GM19351 (cell line): ENCODE data around the gene LRRFIP2.

ENCODE experiments used
- ATAC-seq: cut with Tn5 transposase; IDR thresholded peaks from one replicate; pipeline ENCODE4 v1.9.1; 2021; ENCODE audit warnings: mild to moderate bottlenecking, moderate library complexity; ENCODE audit not compliant: unreplicated experiment

Gene LRRFIP2

DNA sequence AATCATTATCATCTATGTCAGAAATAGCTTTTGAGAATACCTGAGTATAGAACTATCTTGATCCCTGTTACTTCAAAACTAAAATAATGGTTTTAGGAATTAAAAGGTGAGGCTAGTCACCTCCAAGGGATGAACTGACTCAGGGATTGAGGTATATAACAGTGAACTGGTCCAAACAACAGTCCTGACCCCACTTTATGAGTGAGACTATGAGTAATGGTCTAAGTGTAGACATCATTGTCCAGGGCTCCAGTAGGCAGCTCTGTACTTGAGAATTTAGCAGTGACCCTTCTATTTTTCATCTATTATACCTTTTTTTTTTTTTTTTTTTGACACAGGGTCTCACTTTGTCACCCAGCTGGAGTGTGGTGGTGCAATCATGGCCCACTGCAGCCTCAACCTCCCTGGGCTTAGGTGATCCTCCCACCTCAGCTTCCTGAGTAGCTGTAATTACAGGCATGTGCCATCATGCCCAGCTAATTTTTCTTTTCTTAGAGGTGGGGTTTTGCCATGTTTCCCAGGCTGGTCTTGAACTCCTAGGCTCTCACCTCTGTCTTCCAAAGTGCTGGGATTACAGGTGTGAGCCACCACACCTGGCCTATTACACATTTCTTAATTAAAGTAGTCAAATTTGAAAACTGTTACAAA lies 144.7 kb downstream of the LRRFIP2 start:
- no peak for ATAC-seq

GRCh38 chr3:37029111-37029510 lies 145.3 kb downstream of the LRRFIP2 start:
- ATAC-seq: no peak

DNA sequence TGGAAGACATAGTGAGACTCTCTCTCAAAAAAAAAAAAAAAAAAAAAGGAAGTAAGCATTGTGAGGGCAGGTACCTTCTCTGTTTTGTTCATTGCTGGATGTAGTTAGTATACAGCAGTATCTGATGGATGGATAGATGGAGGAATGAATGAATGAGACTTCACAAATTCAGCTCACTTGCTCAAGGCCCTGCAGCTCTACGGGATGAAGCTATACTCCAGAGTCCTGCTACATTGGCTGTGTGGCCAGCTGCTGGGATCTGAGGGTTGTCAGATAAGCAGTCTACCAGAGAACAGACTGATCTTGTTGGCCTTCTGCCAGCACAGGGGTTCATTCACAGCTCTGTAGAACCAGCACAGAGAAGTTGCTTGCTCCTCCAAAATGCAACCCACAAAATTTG lies 146.1 kb downstream of the LRRFIP2 start:
- ATAC-seq: no peak

- no peak for ATAC-seq
These were observed 147.5 kb downstream of the LRRFIP2 start for GRCh38 chr3:37026851-37027250.

GRCh38 chr3:37025561-37026335 lies 148.6 kb downstream of the LRRFIP2 start:
- ATAC-seq: no peak

- no peak for ATAC-seq
These were observed 149.5 kb downstream of the LRRFIP2 start for GRCh38 chr3:37024820-37025405.

DNA sequence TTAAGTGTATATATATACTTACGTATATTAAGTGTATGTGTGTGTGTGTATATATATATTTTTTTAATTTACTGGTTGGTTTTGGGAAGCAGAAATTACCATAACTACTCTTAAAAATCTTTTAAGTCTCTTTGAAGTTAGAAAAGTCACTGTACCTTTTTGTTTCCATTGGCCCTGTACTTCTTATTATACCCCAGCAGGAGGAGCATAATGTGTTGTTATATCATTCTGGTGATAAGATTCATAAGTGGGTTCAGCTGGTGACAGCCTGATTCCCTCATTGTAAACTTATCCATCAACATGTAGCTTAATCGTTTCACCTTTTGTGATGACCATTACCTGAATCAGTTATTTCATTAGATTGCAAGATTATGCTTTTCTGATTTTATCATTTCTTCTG lies 150.3 kb downstream of the LRRFIP2 start:
- ATAC-seq: no peak

DNA sequence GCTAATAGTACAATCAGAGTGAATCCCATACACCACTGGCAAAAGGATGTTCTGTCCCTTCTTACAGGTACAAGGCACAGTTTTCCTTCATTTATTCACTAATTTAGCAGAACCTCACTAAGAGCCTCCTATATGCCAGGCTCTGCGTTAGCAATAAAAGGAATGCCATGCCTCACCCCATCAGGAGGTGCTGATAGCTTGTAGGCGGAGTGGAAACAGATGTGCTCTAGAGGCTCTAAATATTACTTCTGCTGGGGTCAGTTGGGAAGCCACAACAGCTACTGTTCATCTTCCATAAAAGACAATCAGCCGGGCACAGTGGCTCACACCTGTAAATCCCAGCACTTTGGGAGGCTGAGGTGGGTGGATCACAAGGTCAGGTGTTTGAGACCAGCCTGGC lies 156.7 kb downstream of the LRRFIP2 start:
- no peak for ATAC-seq

DNA sequence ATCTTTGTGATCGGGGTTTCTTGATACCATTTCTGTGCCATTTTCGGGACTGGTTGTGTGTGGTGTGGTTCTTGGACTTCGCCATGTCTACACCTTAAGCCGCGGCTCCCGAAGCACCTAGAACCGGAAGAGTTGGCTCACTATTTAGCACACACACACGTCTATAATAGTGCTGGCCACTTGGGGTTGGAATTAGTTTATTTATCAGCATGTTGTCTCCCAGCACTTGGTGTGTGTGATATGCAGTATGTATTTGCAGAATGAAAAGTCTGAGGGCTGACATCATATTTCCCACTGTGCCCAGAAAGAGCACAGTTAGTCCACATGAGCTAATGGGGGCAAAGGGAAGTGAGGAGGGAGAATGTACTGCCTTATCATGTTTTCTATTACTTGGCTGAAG lies 157.5 kb downstream of the LRRFIP2 start:
- ATAC-seq: no peak

- no peak for ATAC-seq
These were observed 158.7 kb downstream of the LRRFIP2 start for GRCh38 chr3:37015642-37016041.

GRCh38 chr3:37014620-37015019 lies 159.8 kb downstream of the LRRFIP2 start:
- ATAC-seq: no peak
